Measurements from ENCODE around the gene EIPR1.

Gene EIPR1

DNA sequence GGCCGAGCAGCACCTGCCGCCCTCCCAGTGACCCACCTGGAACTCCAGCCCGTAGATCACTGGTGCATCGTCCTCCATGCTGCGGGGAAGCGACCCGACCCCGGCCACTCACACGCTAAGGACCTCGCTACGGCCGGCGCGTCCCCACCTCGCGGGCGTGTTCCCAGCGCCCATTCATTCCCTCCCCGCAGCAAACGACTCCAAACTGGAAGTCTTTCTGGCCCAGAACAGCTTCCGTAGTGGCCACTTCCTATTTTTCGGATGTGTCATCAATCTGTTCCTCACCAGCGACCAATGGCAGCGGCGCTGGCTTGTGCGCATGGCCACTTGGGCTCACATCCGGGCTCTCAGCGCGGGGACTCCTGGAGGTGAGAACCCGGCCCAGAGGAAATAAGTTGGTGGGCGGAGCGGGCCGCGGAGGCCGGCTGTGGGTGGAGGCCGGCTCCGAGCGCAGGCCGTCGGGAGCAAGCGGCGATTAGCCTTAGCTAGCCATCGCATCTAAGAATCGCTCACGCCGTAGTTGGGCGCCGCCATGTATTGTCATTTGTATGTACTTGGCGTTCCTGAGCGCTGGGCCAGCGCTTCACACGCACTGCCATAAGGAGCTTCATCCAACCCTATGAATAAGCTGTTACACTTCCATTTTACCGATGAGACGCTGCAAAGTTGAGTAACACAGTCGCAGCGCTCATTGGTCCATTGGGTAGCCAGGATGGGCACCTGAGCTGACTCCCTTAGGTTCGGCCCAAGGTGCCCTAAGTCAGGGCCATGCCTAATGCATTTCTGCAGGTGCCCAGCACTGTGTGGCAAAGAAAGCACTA, at the start of gene EIPR1:
Gene EIPR1, minus strand, starts transcription at position 207 of the 821 bp plus-strand sequence. Its CDS starts 129 bp downstream, at position 78.
- peak within 1 kb of the TSS; percentile 94 for H3K4me3 ChIP-seq (ENCODE audit: low read length)
- TF ChIP-seq, protein P1, sequence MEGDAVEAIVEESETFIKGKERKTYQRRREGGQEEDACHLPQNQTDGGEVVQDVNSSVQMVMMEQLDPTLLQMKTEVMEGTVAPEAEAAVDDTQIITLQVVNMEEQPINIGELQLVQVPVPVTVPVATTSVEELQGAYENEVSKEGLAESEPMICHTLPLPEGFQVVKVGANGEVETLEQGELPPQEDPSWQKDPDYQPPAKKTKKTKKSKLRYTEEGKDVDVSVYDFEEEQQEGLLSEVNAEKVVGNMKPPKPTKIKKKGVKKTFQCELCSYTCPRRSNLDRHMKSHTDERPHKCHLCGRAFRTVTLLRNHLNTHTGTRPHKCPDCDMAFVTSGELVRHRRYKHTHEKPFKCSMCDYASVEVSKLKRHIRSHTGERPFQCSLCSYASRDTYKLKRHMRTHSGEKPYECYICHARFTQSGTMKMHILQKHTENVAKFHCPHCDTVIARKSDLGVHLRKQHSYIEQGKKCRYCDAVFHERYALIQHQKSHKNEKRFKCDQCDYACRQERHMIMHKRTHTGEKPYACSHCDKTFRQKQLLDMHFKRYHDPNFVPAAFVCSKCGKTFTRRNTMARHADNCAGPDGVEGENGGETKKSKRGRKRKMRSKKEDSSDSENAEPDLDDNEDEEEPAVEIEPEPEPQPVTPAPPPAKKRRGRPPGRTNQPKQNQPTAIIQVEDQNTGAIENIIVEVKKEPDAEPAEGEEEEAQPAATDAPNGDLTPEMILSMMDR (IDR thresholded peaks at IDR 0.05; ENCODE audit: insufficient read depth, low read depth, low read length, missing control alignments), result no peak

DNA sequence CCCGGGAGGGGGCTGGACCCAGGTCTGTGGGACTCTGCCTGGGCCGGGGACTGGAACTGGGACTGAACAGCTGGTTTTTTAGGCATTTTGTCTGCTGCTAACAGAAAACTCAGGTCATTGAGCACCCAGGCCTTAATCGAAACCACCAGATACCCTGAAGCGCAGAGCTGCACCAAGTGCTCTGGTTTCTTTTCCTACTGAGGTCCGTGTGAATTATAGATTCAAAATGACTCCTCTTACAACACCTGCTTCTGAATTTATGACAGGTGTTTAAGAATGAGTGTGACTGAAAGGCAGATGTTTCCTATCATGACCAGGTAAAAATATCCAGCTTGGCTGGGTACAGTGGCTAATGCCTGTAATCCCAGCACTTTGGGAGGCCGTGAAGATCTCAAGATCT, 49.7 kb upstream of the EIPR1 start:
- TF ChIP-seq, protein P1 (IDR thresholded peaks at IDR 0.05; ENCODE audit: insufficient read depth, low read depth, low read length, missing control alignments), result no peak
- H3K4me3 ChIP-seq (ENCODE audit: low read length), result no peak overlapping the region
- no peak for DNase-seq (ENCODE audit: low read depth)

More for the DNA sequence above, at the start of gene EIPR1:
- peak; percentile 99 for DNase-seq (ENCODE audit: low read depth)

DNA sequence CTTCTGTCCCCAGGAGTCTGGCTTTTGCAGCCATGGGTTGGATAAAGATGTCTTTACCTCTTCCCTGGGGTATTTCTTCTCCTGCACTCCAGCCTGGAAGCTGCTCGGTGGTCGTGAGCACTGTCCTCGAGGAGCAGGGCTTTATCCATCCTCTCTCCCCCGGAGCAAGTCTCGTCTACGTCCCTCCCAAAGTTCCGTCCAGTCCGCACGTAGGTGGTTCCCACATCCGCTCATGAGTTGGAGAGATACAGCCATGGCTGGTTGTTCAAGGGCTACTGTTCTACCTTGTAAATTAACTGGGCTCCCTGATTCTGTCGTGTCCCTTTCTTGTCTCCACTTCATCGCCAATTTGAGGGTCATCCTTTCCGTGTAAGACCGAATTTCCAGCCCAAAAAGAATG, 49.0 kb upstream of the EIPR1 start:
- TF ChIP-seq, protein P1 (IDR thresholded peaks at IDR 0.05; ENCODE audit: insufficient read depth, low read depth, low read length, missing control alignments), result no peak
- H3K4me3 ChIP-seq (ENCODE audit: low read length), result no peak overlapping the region
- DNase-seq (ENCODE audit: low read depth), result no peak

DNA sequence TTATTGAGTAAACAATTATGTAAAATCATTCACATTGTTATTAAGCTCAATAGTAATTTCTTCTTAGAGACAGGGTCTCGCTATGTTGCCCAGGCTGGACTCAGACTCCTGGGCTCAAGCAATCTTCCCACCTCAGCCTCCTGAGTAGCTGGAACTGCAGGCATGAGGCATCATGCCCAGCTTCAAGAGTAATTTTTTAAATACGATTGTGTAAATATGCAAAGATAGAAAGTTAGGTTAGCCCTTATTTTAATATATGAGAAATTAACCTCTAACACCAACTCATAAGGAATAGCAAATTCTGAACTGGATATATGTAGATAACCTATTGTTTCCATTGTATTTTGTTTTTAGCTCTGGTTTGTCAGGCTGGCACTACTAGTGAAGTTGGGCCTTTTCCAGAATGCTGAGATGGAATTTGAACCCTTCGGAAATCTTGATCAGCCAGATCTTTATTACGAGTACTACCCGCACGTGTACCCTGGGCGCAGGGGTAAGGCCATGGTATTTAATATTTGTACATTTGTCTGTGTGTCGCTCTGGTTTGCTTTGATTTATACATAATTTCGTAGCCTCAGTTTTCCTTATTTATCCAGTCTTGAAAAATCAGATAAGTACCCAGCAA, 46.7 kb upstream of the EIPR1 start:
- TF ChIP-seq, protein P1 (IDR thresholded peaks at IDR 0.05; ENCODE audit: insufficient read depth, low read depth, low read length, missing control alignments), result no peak
- DNase-seq (ENCODE audit: low read depth), result no peak
- H3K4me3 ChIP-seq (ENCODE audit: low read length), result no peak overlapping the region

DNA sequence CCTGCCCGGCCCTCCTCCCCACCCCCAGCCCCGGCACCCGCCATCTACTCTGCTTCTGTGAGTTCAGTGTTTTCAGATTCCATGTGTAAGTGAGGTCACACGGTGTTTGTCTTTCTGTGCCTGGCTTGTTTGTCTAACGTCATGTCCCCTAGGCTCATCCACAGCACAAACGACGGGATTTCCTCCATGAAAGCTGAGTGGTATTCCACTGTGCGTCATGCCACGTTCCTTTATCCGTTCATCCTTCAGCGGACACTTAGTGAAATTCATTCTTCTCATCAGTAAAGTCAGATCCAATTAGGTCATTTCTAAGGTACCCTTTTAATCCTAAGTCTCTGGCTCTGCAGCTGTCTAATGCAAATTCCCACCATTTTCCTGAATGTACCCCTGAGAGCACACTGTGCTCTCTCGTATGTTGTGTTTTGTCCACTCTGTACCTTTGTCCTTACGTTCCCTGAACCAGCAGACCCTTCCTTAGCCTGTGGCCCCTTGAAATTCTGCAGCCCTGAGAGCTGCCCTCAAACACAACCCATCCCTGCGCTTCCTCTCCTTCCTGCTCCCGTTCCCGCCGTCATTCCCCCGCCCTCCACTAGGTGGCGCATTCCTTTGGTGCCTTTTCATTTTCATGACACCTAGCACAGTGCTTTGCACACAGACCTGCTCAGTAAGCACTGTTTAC, 46.0 kb upstream of the EIPR1 start:
- DNase-seq (ENCODE audit: low read depth), result peak; percentile 65
- H3K4me3 ChIP-seq (ENCODE audit: low read length), result no peak overlapping the region
- TF ChIP-seq, protein P1 (IDR thresholded peaks at IDR 0.05; ENCODE audit: insufficient read depth, low read depth, low read length, missing control alignments), result peak; percentile 99

DNA sequence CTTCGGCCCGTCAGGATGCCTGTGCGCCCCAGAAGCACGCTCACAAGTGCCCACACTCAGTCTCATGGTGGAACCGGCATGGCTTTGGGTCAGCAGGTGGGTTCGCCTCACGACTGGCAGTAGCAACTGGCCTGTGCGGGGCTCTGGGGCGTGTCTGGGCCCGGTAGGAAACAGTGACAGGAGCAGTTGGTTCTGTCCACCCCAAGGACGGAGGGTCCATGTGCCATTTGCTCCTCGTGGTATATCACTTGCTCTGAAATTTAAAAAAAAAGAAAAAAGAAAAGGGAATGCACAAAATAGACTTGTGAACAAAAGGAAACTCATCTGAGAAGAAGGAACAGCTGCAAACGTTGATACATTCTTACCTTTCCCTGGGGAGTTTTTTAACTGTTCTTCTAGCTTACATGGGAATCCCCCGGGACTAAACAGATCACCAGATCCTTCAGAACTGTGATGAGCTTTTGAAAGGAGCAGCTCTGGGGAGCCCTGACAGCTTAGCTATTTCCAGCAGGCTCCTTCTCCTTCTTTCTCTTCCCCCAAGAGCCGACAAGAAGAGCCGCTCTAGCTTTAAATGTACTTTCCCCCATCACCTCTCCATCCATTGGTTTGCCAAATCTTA, 44.7 kb upstream of the EIPR1 start:
- DNase-seq (ENCODE audit: low read depth), result no peak
- no peak overlapping the region for H3K4me3 ChIP-seq (ENCODE audit: low read length)
- TF ChIP-seq, protein P1 (IDR thresholded peaks at IDR 0.05; ENCODE audit: insufficient read depth, low read depth, low read length, missing control alignments), result no peak

All from epithelial cell of esophagus (primary cell).